A673 (cell line): Measurements from ENCODE around the gene CRPPA. TPM values are rescaled to one million over a fixed set of nuclear protein-coding genes. Genes with fewer than 3 reads are reported as not detected.
"Not testable (repeated sequence)": the region's sequence is repeated elsewhere in the genome, so short reads cannot be mapped to it uniquely, and the experiment has no call there.

Experiments
- BruUV-seq: library from RNA; stranded (reverse); fragments of 400-500 nt; replicated peaks from 2 replicates; lab custom pipeline; 2021; lab: Mats Ljungman, UMichigan
- CTCF ChIA-PET: fragments of 300-600 bp; sonication (Branson Sonifier 250); formaldehyde crosslinking; loops from one replicate; lab custom pipeline; 2022; ENCODE audit warnings: antibody characterized with exemption; lab: Charles Lee
- POLR2A ChIA-PET: fragments of 300-600 bp; sonication (Branson Sonifier 250); formaldehyde crosslinking; loops from one replicate; lab custom pipeline; 2022; ENCODE audit warnings: antibody characterized with exemption; ENCODE audit not compliant: low non-redundant PET; lab: Charles Lee
- DNase-seq: peaks from one replicate; pipeline ENCODE4 v3.0.0-alpha.2; 2015; ENCODE audit warnings: low spot score
- H3K27ac ChIP-seq: fragments of 200-600 bp; sonication (generic); 2 replicates; pipeline ENCODE4 v1.5.1; 2016; ENCODE audit warnings: mixed run types, low read depth, mild to moderate bottlenecking, mixed read lengths, antibody characterized with exemption, low read length; ENCODE audit not compliant: poor library complexity, severe bottlenecking
- H3K27me3 ChIP-seq: fragments of 200-600 bp; sonication (generic); replicated peaks from 2 replicates; pipeline ENCODE4 v1.6.1; 2017; ENCODE audit warnings: mixed run types, low read depth, mild to moderate bottlenecking, mixed read lengths, antibody characterized with exemption, low read length; ENCODE audit not compliant: insufficient read depth, poor library complexity
- H3K36me3 ChIP-seq: fragments of 200-600 bp; sonication (generic); 2 replicates; pipeline ENCODE4 v1.6.1; 2016; ENCODE audit warnings: mixed run types, mild to moderate bottlenecking, mixed read lengths, antibody characterized with exemption, low read length; ENCODE audit not compliant: insufficient read depth, poor library complexity, severe bottlenecking
- H3K4me1 ChIP-seq: fragments of 200-600 bp; sonication (generic); 2 replicates; pipeline ENCODE4 v1.6.1; 2017; ENCODE audit warnings: mixed run types, mild to moderate bottlenecking, mixed read lengths, antibody characterized with exemption, low read length; ENCODE audit not compliant: insufficient read depth, poor library complexity, severe bottlenecking
- H3K4me3 ChIP-seq: fragments of 200-600 bp; sonication (generic); 2 replicates; pipeline ENCODE4 v1.5.1; 2016; ENCODE audit warnings: low read depth, mixed run types, mild to moderate bottlenecking, mixed read lengths, low read length; ENCODE audit not compliant: poor library complexity, severe bottlenecking
- H3K9me3 ChIP-seq: fragments of 200-600 bp; sonication (generic); 2 replicates; pipeline ENCODE4 v1.6.1; 2016; ENCODE audit warnings: mixed run types, low read depth, mild to moderate bottlenecking, mixed read lengths, antibody characterized with exemption, low read length; ENCODE audit not compliant: poor library complexity, severe bottlenecking
- CTCF ChIP-seq: fragments of 300-800, 200-600 bp; sonication (generic); conservative IDR thresholded peaks from 2 replicates; pipeline ENCODE4 v1.5.1; 2017; ENCODE audit warnings: low read depth, mild to moderate bottlenecking, antibody characterized with exemption, low read length, moderate library complexity, mixed read lengths
- EZH2 ChIP-seq: fragments of 200-600 bp; sonication (generic); IDR thresholded peaks from 2 replicates; pipeline ENCODE4 v1.6.1; 2017; ENCODE audit warnings: borderline replicate concordance, low read depth, mild to moderate bottlenecking, mixed read lengths, antibody characterized with exemption, low read length; ENCODE audit not compliant: poor library complexity, severe bottlenecking
- intact Hi-C: fragments of 100-400 bp; cut with micrococcal nuclease; formaldehyde crosslinking; loops from one replicate; pipeline ENCODE4 v1.10.0; 2022; ENCODE audit not compliant: unreplicated experiment
- total RNA-seq: library from RNA; stranded (reverse); gene quantifications from 2 replicates; pipeline ENCODE4 v1.2.3, GENCODE V29; 2021

The CRPPA gene
- total RNA-seq, 1 experiment from 2014 or later = 0.21 TPM

- CTCF ChIA-PET = no interaction called here
Observed at GRCh38 chr7:16393862-16394422, 27.4 kb downstream of the CRPPA start.

DNA sequence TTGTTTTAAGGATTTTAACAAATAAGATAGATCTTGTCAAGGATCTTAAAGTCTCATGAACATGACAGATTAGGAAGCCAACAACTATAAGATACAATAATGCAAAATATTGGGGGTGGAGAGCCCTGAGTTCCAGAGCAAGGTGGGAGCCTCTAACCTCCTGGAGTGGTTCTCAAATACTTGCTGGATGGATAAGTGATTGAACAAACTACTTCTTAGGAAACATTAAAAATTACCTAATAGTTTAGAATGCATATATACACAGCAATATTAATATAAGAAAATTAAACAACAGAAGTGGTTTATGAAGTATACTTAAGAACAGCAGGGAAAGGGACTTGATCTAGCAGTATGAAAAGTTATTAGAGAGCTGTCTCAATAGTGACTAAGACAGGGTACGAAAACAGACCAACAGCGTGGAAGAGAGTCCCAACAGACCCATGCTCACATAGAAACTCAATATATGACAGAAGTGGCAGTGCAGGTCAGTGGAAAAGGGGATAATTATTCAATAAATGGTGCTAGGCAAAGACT, 28.3 kb downstream of the CRPPA start:
- H3K4me1 ChIP-seq = no peaks in the 10 kb centered on the region
- BruUV-seq = no TSS peak
- H3K9me3 ChIP-seq = peaks cover 18% of the 10 kb centered on the region
- H3K27me3 ChIP-seq = no peaks in the 10 kb centered on the region
- POLR2A ChIA-PET = no interaction called here
- no peaks in the 10 kb centered on the region for H3K36me3 ChIP-seq
- CTCF ChIA-PET = no interaction called here
- no peak overlapping the region for H3K4me3 ChIP-seq
- TF ChIP-seq CTCF (no peak), EZH2 (no peak)
- H3K27ac ChIP-seq = no peak overlapping the region
- intact Hi-C loops = no loop called here
- DNase-seq = no peak

More at GRCh38 chr7:16393862-16394422, 27.4 kb downstream of the CRPPA start:
- Histone ChIP-seq H3K36me3 (no peaks in the 10 kb centered on the region), H3K27ac (no peak overlapping the region), H3K27me3 (no peaks in the 10 kb centered on the region), H3K4me3 (no peak overlapping the region), H3K4me1 (no peaks in the 10 kb centered on the region), H3K9me3 (peaks cover 27% of the 10 kb centered on the region)
- BruUV-seq = no TSS peak
- POLR2A ChIA-PET = no interaction called here
- intact Hi-C loops = no loop called here
- no peak for DNase-seq
- TF ChIP-seq EZH2 = no peak

DNA sequence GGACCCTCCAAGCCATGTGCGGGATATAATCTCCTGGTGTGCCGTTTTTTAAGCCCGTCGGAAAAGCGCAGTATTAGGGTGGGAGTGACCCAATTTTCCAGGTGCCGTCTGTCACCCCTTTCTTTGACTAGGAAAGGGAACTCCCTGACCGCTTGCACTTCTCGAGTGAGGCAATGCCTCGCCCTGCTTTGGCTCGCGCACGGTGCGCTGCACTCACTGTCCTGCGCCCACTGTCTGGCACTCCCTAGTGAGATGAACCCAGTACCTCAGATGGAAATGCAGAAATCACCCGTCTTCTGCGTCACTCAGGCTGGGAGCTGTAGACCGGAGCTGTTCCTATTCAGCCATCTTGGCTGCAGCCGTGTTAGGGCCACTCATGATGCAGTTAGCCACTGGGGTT, 37.6 kb downstream of the CRPPA start:
- POLR2A ChIA-PET, H3K4me3 ChIP-seq, intact Hi-C loops, CTCF ChIA-PET, H3K9me3 ChIP-seq, H3K27ac ChIP-seq, DNase-seq, H3K4me1 ChIP-seq, H3K36me3 ChIP-seq, BruUV-seq, H3K27me3 ChIP-seq: not testable (repeated sequence)

DNA sequence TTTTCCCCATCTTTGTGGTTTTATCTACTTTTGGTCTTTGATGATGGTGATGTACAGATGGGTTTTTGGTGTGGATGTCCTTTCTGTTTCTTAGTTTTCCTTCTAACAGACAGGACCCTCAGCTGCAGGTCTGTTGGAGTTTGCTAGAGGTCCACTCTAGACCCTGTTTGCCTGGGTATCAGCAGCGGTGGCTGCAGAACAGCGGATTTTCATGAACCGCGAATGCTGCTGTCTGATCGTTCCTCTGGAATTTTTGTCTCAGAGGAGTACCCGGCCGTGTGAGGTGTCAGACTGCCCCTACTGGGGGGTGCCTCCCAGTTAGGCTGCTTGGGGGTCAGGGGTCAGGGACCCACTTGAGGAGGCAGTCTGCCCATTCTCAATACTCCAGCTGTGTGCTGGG, 38.2 kb downstream of the CRPPA start:
- H3K27me3 ChIP-seq, H3K4me1 ChIP-seq, intact Hi-C loops, H3K4me3 ChIP-seq, H3K27ac ChIP-seq, H3K9me3 ChIP-seq, CTCF ChIA-PET, BruUV-seq, DNase-seq, H3K36me3 ChIP-seq, POLR2A ChIA-PET: not testable (repeated sequence)

Other genes starting within 250 kb of the CRPPA start
- gene SOSTDC1, start 44.2 kb upstream of the CRPPA start, total RNA-seq = not detected in 2 replicates
- gene LRRC72, start 105.3 kb upstream of the CRPPA start, total RNA-seq = not detected in 2 replicates
- 24.3 and 30.5 TPM in 2 replicates for gene ANKMY2, start 224.2 kb upstream of the CRPPA start, total RNA-seq
- 173 and 175 TPM in 2 replicates for gene BZW2, start 224.6 kb upstream of the CRPPA start, total RNA-seq